ENCODE measurements around the gene MYO10. TPM values are rescaled to one million over a fixed set of nuclear protein-coding genes. Genes with fewer than 3 reads are reported as not detected.
A peak's percentile ranks its signal among the peaks of the same experiment; 100 is the strongest.
"Not testable (repeated sequence)": the region's sequence is repeated elsewhere in the genome, so short reads cannot be mapped to it uniquely, and the experiment has no call there.

Gene MYO10
- total RNA-seq, result 10 to 100 TPM; 24.7 to 77.0 TPM

DNA sequence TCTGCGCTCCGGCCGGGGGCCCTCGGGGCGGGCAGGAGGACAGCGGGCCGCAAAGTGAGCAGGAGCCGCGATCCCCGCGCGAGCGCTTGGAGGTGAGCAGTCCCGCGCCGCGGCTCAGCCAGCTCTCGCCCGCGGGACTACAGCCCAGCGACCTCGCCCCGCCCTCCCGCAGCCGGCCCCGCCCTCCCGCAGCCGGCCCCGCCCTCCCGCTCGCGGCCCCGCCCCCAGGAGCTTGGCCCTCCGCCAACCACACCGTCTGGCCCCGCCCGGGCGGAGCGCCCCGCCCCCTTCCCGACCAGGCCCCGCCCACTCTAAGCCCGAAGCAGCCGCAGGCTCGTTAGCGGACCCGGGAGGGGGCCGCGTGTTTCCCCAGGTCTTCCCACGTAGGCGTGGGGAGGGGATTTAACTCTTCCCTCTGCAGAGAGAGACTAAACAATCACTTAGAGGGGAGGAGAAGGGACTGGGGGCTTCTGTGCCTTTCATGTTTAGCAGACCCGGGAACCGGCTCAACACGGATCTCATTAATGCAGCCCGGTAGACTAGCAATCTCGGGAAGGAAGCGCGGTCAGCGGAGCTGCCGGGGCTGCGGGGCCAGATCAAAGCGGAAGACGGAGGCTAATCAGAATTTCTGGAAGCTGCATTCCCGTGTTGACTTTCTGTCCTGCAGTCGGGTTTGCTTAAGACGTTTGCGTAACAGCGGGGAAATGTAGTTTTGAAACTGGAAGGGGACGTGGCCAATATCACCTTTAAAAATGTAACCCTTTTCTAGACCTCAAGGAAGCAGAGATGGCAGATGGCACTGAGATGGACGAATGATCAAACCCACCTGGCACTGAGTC is at the start of gene MYO10:
Gene MYO10 (minus strand): TSS at position 139 of the 839 bp plus-strand sequence. CDS start 480 bp downstream, outside the sequence.
- peak; percentile 86 for DNase-seq (ENCODE audit: low spot score)
- intact Hi-C loops (cut with DNase I), result no loop called here
- H3K36me3 ChIP-seq, result no peaks in the 10 kb centered on the region
- peak within 1 kb of the TSS; percentile 88 to 98 for H3K4me3 ChIP-seq
- no peaks in the 10 kb centered on the region for H3K9me3 ChIP-seq
- H3K27ac ChIP-seq, result peak within 1 kb of the TSS; percentile 93
- TF ChIP-seq POLR2A (IDR thresholded peaks at IDR 0.05) (peak; percentile 85), POLR2AphosphoS5 (IDR thresholded peaks at IDR 0.05) (peak; percentile 39), CTCF (IDR thresholded peaks at IDR 0.05) (peak in 1 of 4 experiments; percentile 9)
- no peaks in the 10 kb centered on the region for H3K27me3 ChIP-seq (replicated peaks; ENCODE audit: insufficient read depth)
- WGBS, result under 1% methylated on average over 32 of the region's 70 CpGs
- H3K4me1 ChIP-seq (replicated peaks), result no peaks in the 10 kb centered on the region

- H3K36me3 ChIP-seq; H3K27me3 ChIP-seq (replicated peaks; ENCODE audit: insufficient read depth); H3K9me3 ChIP-seq; H3K27ac ChIP-seq; H3K4me3 ChIP-seq; intact Hi-C loops (cut with DNase I); H3K4me1 ChIP-seq (replicated peaks); DNase-seq (ENCODE audit: low spot score): not testable (repeated sequence)
- WGBS, result 88% methylated on average over 7 of the region's 7 CpGs
These were observed 49.2 kb upstream of the MYO10 start for GRCh38 chr5:16985304-16985703.

DNA sequence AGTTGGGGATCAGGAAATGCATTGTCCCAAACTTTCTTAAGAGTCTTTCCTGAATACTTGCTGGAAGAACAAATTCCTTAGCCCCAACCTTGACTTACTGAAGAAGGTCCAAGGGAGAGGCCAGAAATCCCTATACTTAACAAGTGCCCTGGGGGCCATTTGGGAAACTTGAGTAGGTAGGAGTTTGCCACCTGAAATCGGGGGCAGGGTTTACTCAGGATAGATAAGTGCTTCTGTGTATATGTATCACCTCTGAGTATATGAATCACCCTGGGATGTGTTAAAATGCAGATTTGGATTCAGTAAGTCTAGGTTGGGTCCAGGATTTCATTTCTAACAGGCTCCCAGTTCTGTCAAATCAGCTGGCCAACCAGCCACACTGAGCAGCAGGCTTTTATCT is 47.9 kb upstream of the MYO10 start:
- DNase-seq (ENCODE audit: low spot score), result no peak
- no peaks in the 10 kb centered on the region for H3K27me3 ChIP-seq (replicated peaks; ENCODE audit: insufficient read depth)
- no peaks in the 10 kb centered on the region for H3K9me3 ChIP-seq
- intact Hi-C loops (cut with DNase I), result no loop called here
- no peak overlapping the region for H3K27ac ChIP-seq
- no peaks in the 10 kb centered on the region for H3K36me3 ChIP-seq
- 50% methylated on average over 1 of the region's 1 CpG for WGBS
- no peaks in the 10 kb centered on the region for H3K4me1 ChIP-seq (replicated peaks)
- TF ChIP-seq POLR2A (IDR thresholded peaks at IDR 0.05), result no peak
- TF ChIP-seq CTCF (IDR thresholded peaks at IDR 0.05), result no peak
- no peak for TF ChIP-seq POLR2AphosphoS5 (IDR thresholded peaks at IDR 0.05)
- no peak overlapping the region for H3K4me3 ChIP-seq

GRCh38 chr5:16983022-16983639 is 47.0 kb upstream of the MYO10 start:
- Histone ChIP-seq H3K9me3 (no peaks in the 10 kb centered on the region), H3K36me3 (no peaks in the 10 kb centered on the region), H3K4me1 (replicated peaks) (no peaks in the 10 kb centered on the region), H3K4me3 (no peak overlapping the region), H3K27me3 (replicated peaks; ENCODE audit: insufficient read depth) (no peaks in the 10 kb centered on the region), H3K27ac (no peak overlapping the region)
- TF ChIP-seq POLR2A (IDR thresholded peaks at IDR 0.05), result no peak
- no peak for TF ChIP-seq CTCF (IDR thresholded peaks at IDR 0.05)
- TF ChIP-seq POLR2AphosphoS5 (IDR thresholded peaks at IDR 0.05), result no peak
- DNase-seq (ENCODE audit: low spot score), result no peak
- WGBS, result 49% methylated on average over 9 of the region's 9 CpGs
- intact Hi-C loops (cut with DNase I), result no loop called here

GRCh38 chr5:16981700-16982099 is 45.6 kb upstream of the MYO10 start:
- no peaks in the 10 kb centered on the region for H3K9me3 ChIP-seq
- TF ChIP-seq CTCF (IDR thresholded peaks at IDR 0.05), result no peak
- no peak for TF ChIP-seq POLR2A (IDR thresholded peaks at IDR 0.05)
- no peak for TF ChIP-seq POLR2AphosphoS5 (IDR thresholded peaks at IDR 0.05)
- no peak overlapping the region for H3K4me3 ChIP-seq
- intact Hi-C loops (cut with DNase I), result no loop called here
- no peak for DNase-seq (ENCODE audit: low spot score)
- no peak overlapping the region for H3K27ac ChIP-seq
- WGBS, result 88% methylated on average over 8 of the region's 8 CpGs
- no peaks in the 10 kb centered on the region for H3K27me3 ChIP-seq (replicated peaks; ENCODE audit: insufficient read depth)
- H3K36me3 ChIP-seq, result no peaks in the 10 kb centered on the region
- no peaks in the 10 kb centered on the region for H3K4me1 ChIP-seq (replicated peaks)
